Mucosa of stomach (tissue), 1 donor: ENCODE data around the gene SYTL4.
"Not testable (repeated sequence)": the region's sequence is repeated elsewhere in the genome, so short reads cannot be mapped to it uniquely, and the experiment has no call there.

Experiments used
- H3K27me3 ChIP-seq: one replicate; pipeline ENCODE4 v1.7.0; 2013; ENCODE audit warnings: mild to moderate bottlenecking, low read length; ENCODE audit not compliant: control insufficient read depth, insufficient read depth
- H3K36me3 ChIP-seq: one replicate; pipeline ENCODE4 v1.7.0; 2013; ENCODE audit warnings: low read length; ENCODE audit not compliant: control insufficient read depth, insufficient read depth
- H3K4me1 ChIP-seq: one replicate; pipeline ENCODE4 v1.7.0; 2013; ENCODE audit warnings: mild to moderate bottlenecking, low read length; ENCODE audit not compliant: control insufficient read depth, insufficient read depth
- H3K4me3 ChIP-seq: one replicate; pipeline ENCODE4 v1.7.0; 2013; ENCODE audit warnings: low read length
- H3K9ac ChIP-seq: one replicate; pipeline ENCODE4 v1.7.0; 2013; ENCODE audit warnings: mild to moderate bottlenecking, low read length, moderate library complexity
- H3K9me3 ChIP-seq: one replicate; pipeline ENCODE4 v1.7.0; 2013; ENCODE audit warnings: mild to moderate bottlenecking, low read length, moderate library complexity; ENCODE audit not compliant: control insufficient read depth
- donor health status: Pancreatic carcinoma.

SYTL4 gene

DNA sequence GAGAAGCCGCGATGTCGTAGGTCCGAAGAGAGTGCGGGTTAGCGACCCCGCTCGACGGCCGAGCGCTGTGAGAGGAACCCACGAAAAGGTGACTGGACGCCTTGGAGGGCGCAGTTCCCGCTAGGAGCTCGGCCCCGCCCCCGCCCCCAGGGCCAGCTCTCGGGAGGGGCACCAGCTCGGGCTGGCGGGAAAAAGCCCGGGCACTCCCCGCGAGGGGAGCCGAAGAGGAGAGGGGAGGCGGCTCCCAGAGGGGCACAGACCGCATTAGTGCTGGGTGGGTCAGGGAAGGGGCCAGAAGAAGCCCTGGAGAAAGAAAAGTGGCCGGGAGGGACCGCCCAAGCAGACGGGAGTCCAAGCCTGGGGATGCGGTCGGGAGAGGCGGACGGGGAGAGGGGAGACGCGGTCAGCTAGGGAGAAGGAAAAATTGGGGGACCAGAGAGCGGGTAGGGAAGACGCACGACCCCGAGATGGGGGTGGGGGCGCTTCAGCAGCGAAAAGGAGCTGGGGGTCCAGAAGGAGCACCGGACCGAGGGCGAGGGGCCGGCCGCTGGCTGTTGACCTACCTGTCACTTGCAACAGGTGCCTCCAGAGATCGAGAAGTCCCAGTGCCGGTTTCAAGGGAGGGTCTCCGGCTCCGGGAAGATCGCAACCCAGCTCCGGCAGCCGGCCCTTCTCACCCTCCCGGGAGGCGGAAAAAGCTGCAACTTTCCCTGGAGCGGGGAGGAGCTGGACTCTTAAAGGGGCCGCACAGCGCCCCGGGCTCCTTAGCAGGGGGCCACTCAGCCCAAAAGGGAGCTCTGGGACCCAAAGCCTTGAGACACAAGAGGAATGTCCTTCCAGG is at the start of gene SYTL4:
SYTL4 (minus strand) TSS at position 681 of the 841 bp plus-strand sequence. CDS start 30,084 bp downstream, outside the sequence.
- Histone ChIP-seq H3K27me3 (no peaks in the 10 kb centered on the region), H3K4me3 (peak within 1 kb of the TSS; percentile 63), H3K36me3 (no peaks in the 10 kb centered on the region), H3K9ac (peak within 1 kb of the TSS; percentile 83), H3K4me1 (peaks cover 6% of the 10 kb centered on the region), H3K9me3 (no peaks in the 10 kb centered on the region)

DNA sequence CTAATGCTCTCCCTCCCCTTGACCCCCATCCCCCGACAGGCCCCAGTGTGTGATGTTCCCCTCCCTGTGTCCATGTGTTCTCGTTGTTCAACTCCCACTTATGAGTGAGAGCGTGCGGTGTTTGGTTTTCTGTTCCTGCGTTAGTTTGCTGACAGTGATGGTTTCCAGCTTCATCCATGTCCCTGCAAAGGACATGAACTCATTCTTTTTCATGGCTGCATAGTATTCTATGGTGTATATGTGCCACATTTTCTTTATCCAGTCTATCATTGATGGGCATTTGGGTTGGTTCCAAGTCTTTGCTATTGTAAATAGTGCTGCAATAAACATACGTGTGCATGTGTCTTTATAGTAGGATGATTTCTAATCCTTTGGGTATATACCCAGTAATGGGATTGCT is 37.5 kb upstream of the SYTL4 start:
- not testable (repeated sequence) for H3K9ac ChIP-seq, H3K9me3 ChIP-seq, H3K4me1 ChIP-seq, H3K36me3 ChIP-seq, H3K4me3 ChIP-seq, H3K27me3 ChIP-seq

DNA sequence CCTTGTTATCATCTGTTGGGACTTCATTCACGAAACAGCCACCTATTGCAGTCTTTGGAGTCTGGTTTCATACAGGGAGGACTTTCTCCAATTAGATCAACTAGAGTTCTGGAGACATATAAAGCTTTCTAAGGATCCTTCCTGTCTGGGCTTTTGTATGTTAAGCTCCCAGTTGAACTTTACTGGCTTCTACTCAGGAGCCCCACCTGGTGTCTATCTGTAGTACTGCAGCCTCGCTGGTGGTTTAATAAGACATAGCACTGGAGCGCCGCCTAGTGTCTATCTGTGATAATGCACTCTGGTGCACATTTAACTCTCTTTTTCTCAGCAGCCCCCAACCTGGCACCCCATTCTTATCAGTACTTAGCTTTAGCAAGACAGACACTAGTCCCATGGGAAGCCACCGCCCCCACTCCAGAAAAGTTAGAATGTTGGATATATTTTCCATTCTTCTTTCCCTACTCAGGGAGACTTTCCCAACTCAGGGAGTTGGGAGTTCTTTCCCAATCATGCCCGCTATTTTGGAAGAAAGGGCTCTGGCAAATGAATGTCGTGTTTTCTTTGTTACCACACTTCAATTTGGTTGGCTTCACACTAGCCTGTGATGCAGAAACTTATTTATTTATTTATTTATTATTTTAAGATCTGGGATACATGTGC is 36.9 kb upstream of the SYTL4 start:
- Histone ChIP-seq H3K27me3 (no peaks in the 10 kb centered on the region), H3K4me1 (peaks cover 4% of the 10 kb centered on the region)

DNA sequence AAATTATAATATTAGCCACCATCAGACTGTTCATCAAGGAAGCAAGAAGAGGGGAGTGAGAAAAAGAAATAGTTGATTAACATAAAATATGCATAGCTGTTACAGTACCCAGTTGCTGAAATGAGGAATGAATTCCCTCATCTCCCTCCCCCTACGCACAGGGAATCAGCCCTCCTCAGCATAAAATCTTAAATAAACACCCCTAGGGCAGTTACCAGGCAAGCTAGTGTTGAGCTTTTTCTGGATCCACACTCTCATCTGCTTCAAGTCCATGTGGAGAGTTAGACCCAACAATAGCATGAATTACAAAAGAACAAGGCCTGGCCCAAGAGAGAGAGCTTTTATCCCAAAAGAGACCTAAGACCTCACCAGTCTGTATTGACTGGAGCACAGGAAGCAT is 19.0 kb upstream of the SYTL4 start:
- Histone ChIP-seq H3K27me3 (no peaks in the 10 kb centered on the region), H3K9ac (no peak overlapping the region), H3K4me3 (no peak overlapping the region), H3K4me1 (peaks cover 8% of the 10 kb centered on the region), H3K36me3 (no peaks in the 10 kb centered on the region), H3K9me3 (no peaks in the 10 kb centered on the region)

More for the DNA sequence above, 36.9 kb upstream of the SYTL4 start:
- Histone ChIP-seq H3K4me3 (no peak overlapping the region), H3K9ac (no peak overlapping the region), H3K9me3 (no peaks in the 10 kb centered on the region), H3K36me3 (no peaks in the 10 kb centered on the region)

DNA sequence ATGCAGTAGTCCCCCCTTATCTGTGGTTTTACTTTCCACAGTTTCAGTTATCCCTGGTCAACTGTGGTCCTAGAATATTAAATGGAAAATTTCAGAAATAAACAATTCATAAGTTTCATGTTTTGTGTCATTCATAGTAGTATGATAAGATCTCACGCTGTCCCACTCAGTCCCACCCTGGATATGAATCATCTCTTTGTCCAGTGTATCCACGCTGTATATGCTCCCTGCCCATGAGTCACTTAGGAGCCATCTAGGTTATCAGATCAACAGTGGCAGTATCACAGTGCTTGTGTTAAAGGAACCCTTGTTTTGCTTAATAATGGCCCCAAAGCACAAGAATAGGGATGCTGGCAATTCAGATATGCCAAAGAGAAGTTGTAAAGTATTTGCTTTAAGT is 16.2 kb upstream of the SYTL4 start:
- no peaks in the 10 kb centered on the region for H3K36me3 ChIP-seq
- H3K27me3 ChIP-seq: no peaks in the 10 kb centered on the region
- peaks cover 19% of the 10 kb centered on the region for H3K4me1 ChIP-seq
- no peak overlapping the region for H3K9ac ChIP-seq
- no peaks in the 10 kb centered on the region for H3K9me3 ChIP-seq
- no peak overlapping the region for H3K4me3 ChIP-seq

DNA sequence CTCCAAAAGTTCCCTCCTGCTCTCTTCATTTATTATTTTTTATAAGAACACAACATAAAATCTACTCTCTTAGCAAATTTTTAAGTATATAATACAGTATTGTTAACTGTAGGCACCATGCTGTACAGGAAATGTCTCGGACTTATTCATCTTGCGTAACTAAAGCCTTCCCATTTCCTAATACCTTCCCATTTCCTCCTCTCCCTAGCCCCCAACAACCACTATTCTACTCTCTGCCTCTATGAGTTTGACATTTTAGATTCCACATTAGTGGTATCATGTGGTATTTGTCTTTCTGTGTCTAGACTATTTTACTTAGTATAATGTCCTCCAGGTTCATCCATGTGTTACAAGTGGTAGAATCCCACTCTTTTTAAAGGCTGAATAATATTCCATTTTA is 15.8 kb upstream of the SYTL4 start:
- H3K4me1 ChIP-seq: peaks cover 19% of the 10 kb centered on the region
- no peaks in the 10 kb centered on the region for H3K36me3 ChIP-seq
- no peak overlapping the region for H3K9ac ChIP-seq
- no peak overlapping the region for H3K4me3 ChIP-seq
- H3K27me3 ChIP-seq: no peaks in the 10 kb centered on the region
- H3K9me3 ChIP-seq: no peaks in the 10 kb centered on the region

DNA sequence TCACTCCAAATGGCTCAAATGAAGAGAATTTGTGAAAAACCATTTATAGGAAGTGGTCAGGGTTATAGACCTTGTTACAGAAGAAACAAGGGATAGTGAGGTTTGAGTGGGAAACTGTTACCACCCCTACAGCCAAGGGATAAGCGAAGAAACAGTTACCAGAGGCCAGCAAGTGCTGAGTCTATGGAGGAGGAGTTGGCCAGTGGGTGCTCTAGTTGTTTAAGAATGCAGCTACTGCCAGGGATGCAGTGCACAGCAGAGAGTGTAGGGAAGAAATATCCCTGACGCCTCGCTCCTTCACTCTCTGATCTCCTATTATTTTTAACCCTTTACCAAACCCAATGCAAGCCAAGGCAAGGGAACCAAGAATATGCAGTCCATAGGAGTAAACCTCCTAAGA is 15.2 kb upstream of the SYTL4 start:
- Histone ChIP-seq H3K4me1 (peaks cover 19% of the 10 kb centered on the region), H3K9me3 (no peaks in the 10 kb centered on the region), H3K4me3 (no peak overlapping the region), H3K9ac (no peak overlapping the region), H3K27me3 (no peaks in the 10 kb centered on the region), H3K36me3 (no peaks in the 10 kb centered on the region)

DNA sequence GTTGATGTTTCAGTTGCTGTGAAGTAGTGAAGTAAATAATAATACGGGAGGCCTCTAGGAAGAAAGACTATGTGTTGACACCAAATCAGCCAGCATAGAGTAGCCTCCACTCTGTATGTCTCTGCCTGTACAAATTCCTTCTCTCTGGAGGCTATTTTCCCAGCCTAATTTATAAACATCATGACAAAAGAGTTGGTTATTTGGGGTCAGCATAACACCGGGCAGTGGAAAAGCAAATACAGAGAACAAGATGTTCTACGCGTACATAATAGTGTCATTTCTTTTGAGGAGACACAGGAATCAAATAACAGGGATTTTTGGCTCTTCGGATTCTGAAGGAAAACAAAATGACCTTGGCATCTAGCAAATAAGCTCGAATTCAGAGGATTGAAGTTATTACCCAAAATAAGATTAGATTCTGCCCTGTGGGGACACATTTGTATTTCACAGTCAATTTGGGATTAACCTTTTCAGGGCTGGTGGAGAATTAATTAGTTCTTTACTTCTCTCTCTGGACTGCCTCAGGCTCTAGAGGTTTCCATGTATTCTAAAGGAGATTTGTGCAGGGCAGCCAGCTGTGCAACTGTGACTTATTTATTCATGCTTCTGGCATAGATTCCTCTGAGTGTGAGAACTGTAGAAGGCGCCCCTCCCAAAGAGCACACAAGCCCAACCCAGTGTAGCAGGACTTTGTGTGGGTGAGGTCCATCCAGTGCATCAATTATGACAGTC is 14.1 kb upstream of the SYTL4 start:
- H3K4me1 ChIP-seq: peaks cover 19% of the 10 kb centered on the region
- no peaks in the 10 kb centered on the region for H3K27me3 ChIP-seq
- H3K4me3 ChIP-seq: no peak overlapping the region
- H3K9ac ChIP-seq: no peak overlapping the region
- no peaks in the 10 kb centered on the region for H3K36me3 ChIP-seq
- H3K9me3 ChIP-seq: no peaks in the 10 kb centered on the region

DNA sequence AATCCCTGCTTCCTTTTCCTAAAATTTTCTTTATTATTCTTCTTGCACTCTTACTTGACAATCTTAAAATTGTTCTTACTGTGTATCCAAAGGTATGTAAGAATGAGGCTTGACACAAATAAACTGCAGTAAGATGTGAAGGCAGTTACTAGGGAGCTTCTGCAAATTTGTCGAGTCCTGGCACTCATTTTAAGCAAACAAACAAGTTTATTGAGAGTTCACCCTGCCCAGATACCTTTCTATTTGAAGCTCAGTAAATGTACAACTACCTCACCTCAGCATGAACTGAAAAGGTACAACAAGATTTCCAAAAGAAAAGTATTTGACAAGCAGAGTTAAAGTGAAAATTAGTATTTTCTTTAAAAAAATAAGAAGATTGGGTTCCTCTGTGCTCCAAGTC is 13.3 kb upstream of the SYTL4 start:
- Histone ChIP-seq H3K9me3 (no peaks in the 10 kb centered on the region), H3K4me3 (no peak overlapping the region), H3K36me3 (no peaks in the 10 kb centered on the region), H3K9ac (no peak overlapping the region), H3K27me3 (no peaks in the 10 kb centered on the region), H3K4me1 (peaks cover 19% of the 10 kb centered on the region)

DNA sequence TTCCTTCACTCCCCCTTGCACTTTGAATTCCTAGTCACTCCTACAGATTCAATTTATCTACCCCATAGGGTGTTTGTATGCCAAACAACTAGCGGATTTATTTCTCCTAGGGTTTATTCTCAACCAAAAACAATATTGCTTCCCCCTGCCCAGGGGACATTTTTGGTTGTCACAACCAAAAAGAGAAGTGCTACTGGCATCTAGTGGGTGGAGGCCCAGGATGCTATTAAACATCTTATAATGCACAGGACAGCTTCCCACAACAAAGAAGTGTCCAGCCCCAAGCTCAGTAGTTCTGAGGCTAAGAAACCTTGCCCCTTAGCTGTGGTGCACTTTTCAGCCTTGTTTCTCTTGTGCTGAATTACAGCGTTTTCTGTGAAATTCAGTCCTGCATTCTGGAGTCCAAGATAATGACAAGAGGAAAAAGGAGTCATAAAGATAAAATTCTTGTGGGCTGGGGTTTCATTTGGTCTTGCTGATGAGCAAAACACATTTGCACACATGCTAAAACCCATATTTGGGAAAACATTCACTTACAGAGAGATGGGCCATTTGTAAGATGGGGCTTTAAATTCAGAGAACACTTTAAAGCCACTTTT is 11.2 kb upstream of the SYTL4 start:
- Histone ChIP-seq H3K9me3 (no peaks in the 10 kb centered on the region), H3K4me3 (no peak overlapping the region), H3K9ac (no peak overlapping the region), H3K36me3 (no peaks in the 10 kb centered on the region), H3K27me3 (no peaks in the 10 kb centered on the region), H3K4me1 (peaks cover 19% of the 10 kb centered on the region)

DNA sequence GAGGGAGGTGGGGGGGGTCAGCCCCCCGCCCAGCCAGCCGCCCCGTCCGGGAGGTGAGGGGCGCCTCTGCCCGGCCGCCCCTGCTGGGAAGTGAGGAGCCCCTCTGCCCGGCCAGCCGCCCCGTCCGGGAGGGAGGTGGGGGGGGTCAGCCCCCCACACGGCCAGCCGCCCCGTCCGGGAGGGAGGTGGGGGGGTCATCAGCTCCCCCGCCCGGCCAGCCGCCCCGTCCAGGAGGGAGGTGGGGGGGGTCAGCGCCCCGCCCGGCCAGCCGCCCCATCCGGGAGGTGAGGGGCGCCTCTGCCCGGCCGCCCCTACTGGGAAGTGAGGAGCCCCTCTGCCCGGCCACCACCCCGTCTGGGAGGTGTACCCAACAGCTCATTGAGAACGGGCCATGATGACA is 7.9 kb downstream of the SYTL4 start:
- not testable (repeated sequence) for H3K27me3 ChIP-seq, H3K9ac ChIP-seq, H3K36me3 ChIP-seq, H3K4me3 ChIP-seq, H3K9me3 ChIP-seq, H3K4me1 ChIP-seq

DNA sequence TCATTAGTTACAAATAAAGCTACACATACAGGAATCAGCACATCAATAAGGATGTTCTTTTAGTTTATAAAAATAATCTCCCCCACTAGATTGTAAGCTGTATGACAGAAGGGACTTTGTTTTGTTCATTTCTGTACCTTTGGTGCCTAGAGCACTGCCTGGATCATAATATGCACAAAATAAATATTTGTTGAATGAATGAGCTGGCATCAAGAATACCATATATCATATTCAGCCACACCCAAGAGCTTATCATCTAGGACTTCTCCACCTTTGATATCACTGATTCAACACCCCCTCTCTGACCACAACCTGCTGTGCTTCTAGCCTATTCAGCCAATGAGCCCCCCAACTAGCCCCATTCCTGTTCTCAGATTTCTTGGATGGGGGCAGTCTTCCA is 10.6 kb downstream of the SYTL4 start:
- Histone ChIP-seq H3K4me3 (no peak overlapping the region), H3K4me1 (peaks cover 3% of the 10 kb centered on the region), H3K9ac (no peak overlapping the region), H3K9me3 (no peaks in the 10 kb centered on the region), H3K36me3 (no peaks in the 10 kb centered on the region), H3K27me3 (no peaks in the 10 kb centered on the region)
